PC-9 (cell line): ENCODE results near the gene PRR33.

Experiments used
- EZH2 ChIP-seq: fragments of 200-600 bp; sonication (generic); IDR thresholded peaks from 2 replicates; pipeline ENCODE4 v1.8.0; 2017; ENCODE audit warnings: antibody characterized with exemption, low read depth
- TF ChIP-seq, protein P1 (sequence below): fragments of 200-600 bp; sonication (generic); conservative IDR thresholded peaks from 2 replicates; pipeline ENCODE4 v1.6.1; 2017; ENCODE audit warnings: mixed run types, antibody characterized with exemption, mild to moderate bottlenecking, moderate library complexity

DNA sequence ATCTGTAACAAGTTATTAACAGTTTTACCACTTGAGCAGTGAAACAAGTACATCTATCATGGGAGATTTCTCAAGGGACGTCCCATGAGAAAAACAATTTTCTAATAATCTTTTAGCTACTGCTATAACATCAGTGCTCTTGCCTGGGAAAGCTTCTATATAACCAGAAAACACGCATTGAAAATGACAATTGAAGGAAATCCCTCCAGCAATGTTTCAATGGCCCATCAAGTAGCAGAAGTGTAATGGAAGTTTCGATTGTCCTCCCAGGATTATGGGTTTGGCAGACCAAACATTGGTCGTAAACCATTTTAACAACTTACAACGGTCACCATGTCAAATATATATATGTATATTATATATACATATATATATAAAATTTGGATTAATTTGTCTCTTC lies 8.0 kb upstream of the PRR33 start:
- TF ChIP-seq, protein P1, sequence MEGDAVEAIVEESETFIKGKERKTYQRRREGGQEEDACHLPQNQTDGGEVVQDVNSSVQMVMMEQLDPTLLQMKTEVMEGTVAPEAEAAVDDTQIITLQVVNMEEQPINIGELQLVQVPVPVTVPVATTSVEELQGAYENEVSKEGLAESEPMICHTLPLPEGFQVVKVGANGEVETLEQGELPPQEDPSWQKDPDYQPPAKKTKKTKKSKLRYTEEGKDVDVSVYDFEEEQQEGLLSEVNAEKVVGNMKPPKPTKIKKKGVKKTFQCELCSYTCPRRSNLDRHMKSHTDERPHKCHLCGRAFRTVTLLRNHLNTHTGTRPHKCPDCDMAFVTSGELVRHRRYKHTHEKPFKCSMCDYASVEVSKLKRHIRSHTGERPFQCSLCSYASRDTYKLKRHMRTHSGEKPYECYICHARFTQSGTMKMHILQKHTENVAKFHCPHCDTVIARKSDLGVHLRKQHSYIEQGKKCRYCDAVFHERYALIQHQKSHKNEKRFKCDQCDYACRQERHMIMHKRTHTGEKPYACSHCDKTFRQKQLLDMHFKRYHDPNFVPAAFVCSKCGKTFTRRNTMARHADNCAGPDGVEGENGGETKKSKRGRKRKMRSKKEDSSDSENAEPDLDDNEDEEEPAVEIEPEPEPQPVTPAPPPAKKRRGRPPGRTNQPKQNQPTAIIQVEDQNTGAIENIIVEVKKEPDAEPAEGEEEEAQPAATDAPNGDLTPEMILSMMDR, result no peak
- TF ChIP-seq EZH2, result no peak
